ENCODE results near the gene C11orf24.

DNA sequence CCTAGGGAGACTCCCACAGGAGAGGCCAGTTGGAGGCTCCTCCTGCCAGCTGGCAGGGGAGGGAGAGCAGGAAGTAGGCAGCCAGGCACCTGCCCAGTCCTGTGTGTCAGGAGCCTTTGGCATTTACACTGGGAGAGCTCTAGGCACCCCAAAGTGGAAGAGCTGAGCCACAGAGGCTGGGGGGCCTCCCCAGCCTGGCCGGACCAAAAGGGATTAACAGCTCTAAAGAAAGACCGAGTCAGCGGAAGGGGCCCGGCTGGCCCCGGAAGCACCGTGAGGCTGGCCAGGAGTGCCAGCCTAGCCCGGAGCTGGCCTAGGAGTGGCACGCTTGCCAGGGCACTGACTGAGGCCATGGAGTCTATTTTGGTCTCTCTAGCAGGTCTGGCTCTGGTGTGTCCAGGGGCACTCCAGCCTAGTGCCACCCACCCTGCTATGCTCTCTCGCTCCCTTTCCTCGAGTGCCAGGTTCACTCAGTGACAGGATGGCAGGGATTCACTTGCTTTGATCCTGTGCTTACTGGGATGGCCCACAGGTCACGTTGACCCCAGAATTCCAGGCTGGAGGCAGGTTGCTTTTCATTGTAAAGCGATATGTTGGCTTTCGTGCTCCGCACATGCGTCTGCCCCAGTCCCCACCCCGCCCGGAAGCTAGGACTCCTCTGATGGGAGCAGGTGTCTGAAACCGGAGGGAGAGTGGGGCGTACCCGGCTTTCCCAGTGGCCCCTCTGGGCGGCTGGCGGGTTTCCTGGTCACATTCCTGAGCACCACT, 55.4 kb downstream of the C11orf24 start:
- TF ChIP-seq, protein P1, sequence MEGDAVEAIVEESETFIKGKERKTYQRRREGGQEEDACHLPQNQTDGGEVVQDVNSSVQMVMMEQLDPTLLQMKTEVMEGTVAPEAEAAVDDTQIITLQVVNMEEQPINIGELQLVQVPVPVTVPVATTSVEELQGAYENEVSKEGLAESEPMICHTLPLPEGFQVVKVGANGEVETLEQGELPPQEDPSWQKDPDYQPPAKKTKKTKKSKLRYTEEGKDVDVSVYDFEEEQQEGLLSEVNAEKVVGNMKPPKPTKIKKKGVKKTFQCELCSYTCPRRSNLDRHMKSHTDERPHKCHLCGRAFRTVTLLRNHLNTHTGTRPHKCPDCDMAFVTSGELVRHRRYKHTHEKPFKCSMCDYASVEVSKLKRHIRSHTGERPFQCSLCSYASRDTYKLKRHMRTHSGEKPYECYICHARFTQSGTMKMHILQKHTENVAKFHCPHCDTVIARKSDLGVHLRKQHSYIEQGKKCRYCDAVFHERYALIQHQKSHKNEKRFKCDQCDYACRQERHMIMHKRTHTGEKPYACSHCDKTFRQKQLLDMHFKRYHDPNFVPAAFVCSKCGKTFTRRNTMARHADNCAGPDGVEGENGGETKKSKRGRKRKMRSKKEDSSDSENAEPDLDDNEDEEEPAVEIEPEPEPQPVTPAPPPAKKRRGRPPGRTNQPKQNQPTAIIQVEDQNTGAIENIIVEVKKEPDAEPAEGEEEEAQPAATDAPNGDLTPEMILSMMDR (IDR thresholded peaks at IDR 0.05; ENCODE audit: low read length): no peak
- TF ChIP-seq EZH2 (optimal IDR thresholded peaks at IDR 0.05; ENCODE audit: low read depth, low read length) (no peak), EZH2phosphoT487 (IDR thresholded peaks at IDR 0.05; ENCODE audit: low read length) (no peak)
